ENCODE measurements around the gene PPIE.

- TF ChIP-seq YY1 (IDR thresholded peaks at IDR 0.05; ENCODE audit: low read depth) (no peak), FOXM1 (IDR thresholded peaks at IDR 0.05; ENCODE audit: borderline replicate concordance, low read depth) (no peak), EP300 (IDR thresholded peaks at IDR 0.05; ENCODE audit: borderline replicate concordance) (no peak), REST (IDR thresholded peaks at IDR 0.05; ENCODE audit: low read depth) (no peak), CEBPB (IDR thresholded peaks at IDR 0.05) (no peak), EGR1 (IDR thresholded peaks at IDR 0.05) (no peak), MAX (IDR thresholded peaks at IDR 0.05) (no peak), ZBTB7A (IDR thresholded peaks at IDR 0.05; ENCODE audit: low read depth) (no peak), NFIC (IDR thresholded peaks at IDR 0.05) (no peak), RAD21 (IDR thresholded peaks at IDR 0.05; ENCODE audit: low read depth) (no peak), TEAD4 (IDR thresholded peaks at IDR 0.05) (no peak), TAF1 (IDR thresholded peaks at IDR 0.05; ENCODE audit: low read depth) (no peak), USF1 (IDR thresholded peaks at IDR 0.05) (no peak), CREB1 (IDR thresholded peaks at IDR 0.05; ENCODE audit: low read depth) (no peak)
These were observed 18.8 kb downstream of the PPIE start for GRCh38 chr1:39757501-39757900.

Measured in Ishikawa (cell line).